ENCODE results near the gene CWC15. TPM values are rescaled to one million over a fixed set of nuclear protein-coding genes. Genes with fewer than 3 reads are reported as not detected.

The CWC15 gene
- total RNA-seq, 1 donor from 2014 or later = 76.8 TPM

DNA sequence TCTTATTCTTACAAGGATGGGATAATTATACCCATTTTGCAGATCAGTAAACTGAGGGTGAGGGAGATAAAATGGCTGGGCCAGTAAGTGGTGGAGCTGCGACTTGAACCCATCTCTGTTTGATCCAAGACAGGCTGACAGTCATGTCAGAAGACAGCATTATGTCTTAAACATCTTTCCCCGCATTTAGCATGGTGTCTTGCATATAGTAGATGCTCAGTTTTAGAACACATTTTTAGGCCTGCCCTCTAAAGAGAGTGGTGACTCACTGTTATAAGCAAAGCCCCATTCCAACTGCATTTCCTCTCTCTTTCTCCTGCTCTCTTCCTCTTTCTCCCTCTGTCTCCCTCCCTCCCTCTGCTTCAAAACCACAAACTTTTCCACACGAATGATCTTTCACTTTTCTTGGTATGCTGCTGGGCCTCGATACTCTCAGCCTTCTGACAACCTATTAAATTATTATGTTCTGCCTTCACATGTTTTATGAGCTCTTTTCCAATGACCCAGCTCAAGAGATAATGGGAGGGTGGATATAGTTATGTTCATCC is 25.2 kb downstream of the CWC15 start:
- no peak for TF ChIP-seq CTCF (conservative IDR thresholded peaks at IDR 0.05)
- DNase-seq (ENCODE audit: extremely low spot score, unreplicated experiment) = no peak
- Mint-ChIP-seq H3K36me3 (no peaks in the 10 kb centered on the region), H3K9me3 (no peaks in the 10 kb centered on the region), H3K27ac (no peak overlapping the region), H3K4me1 (ENCODE audit: unreplicated experiment) (no peaks in the 10 kb centered on the region), H3K4me3 (no peak overlapping the region), H3K27me3 (peaks cover 6% of the 10 kb centered on the region)

DNA sequence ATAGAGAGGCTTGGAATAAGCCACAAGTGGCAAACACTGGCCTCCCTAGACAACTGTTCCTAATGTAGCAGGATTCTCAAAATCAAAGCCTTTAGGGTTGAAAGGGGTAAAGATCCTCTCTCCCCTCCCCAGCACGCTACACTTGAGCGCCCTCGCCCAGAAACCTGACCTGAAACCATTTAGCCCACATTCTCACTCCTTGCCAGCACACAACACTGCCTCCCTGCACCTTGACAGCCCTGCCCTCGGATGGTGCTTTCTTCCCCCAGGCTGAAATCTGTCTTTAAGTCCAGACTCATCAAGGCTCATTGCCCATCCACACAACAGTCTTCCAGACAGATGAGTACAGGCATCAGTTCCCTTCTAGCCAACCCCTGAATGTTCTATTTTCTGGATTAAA is 26.5 kb downstream of the CWC15 start:
- H3K9me3 Mint-ChIP-seq = no peaks in the 10 kb centered on the region
- H3K27ac Mint-ChIP-seq = no peak overlapping the region
- no peak overlapping the region for H3K4me3 Mint-ChIP-seq
- no peaks in the 10 kb centered on the region for H3K36me3 Mint-ChIP-seq
- no peak for DNase-seq (ENCODE audit: extremely low spot score, unreplicated experiment)
- peaks cover 3% of the 10 kb centered on the region for H3K27me3 Mint-ChIP-seq
- H3K4me1 Mint-ChIP-seq (ENCODE audit: unreplicated experiment) = no peaks in the 10 kb centered on the region
- no peak for TF ChIP-seq CTCF (conservative IDR thresholded peaks at IDR 0.05)

DNA sequence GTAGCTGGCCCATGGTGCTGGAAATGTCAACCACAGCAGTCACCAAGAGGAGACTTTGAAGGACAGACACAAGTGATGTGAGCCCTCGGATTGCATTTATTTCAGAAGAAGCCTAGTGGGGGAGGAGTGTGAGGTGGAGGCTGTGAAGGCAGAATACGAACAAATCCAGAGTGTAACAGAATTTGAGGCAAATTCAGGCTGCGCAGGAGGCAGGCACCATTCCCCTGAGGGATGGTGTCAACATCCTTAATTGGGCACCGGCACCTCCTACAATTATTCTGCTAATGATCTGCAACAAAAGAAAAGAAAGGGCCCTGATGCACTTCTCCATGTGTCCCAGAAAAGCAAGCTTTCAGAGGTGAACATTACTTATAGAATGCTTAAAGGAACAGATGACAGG is 32.2 kb downstream of the CWC15 start:
- Mint-ChIP-seq H3K36me3 (no peaks in the 10 kb centered on the region), H3K27me3 (no peaks in the 10 kb centered on the region), H3K4me1 (ENCODE audit: unreplicated experiment) (peaks cover 15% of the 10 kb centered on the region), H3K4me3 (no peak overlapping the region), H3K9me3 (no peaks in the 10 kb centered on the region), H3K27ac (no peak overlapping the region)
- TF ChIP-seq CTCF (conservative IDR thresholded peaks at IDR 0.05) = no peak
- DNase-seq (ENCODE audit: extremely low spot score, unreplicated experiment) = no peak

GRCh38 chr11:94939346-94939745 is 34.0 kb downstream of the CWC15 start:
- H3K4me3 Mint-ChIP-seq = no peak overlapping the region
- peaks cover 27% of the 10 kb centered on the region for H3K4me1 Mint-ChIP-seq (ENCODE audit: unreplicated experiment)
- H3K27me3 Mint-ChIP-seq = no peaks in the 10 kb centered on the region
- H3K36me3 Mint-ChIP-seq = no peaks in the 10 kb centered on the region
- H3K27ac Mint-ChIP-seq = no peak overlapping the region
- no peak for TF ChIP-seq CTCF (conservative IDR thresholded peaks at IDR 0.05)
- H3K9me3 Mint-ChIP-seq = no peaks in the 10 kb centered on the region
- DNase-seq (ENCODE audit: extremely low spot score, unreplicated experiment) = no peak

DNA sequence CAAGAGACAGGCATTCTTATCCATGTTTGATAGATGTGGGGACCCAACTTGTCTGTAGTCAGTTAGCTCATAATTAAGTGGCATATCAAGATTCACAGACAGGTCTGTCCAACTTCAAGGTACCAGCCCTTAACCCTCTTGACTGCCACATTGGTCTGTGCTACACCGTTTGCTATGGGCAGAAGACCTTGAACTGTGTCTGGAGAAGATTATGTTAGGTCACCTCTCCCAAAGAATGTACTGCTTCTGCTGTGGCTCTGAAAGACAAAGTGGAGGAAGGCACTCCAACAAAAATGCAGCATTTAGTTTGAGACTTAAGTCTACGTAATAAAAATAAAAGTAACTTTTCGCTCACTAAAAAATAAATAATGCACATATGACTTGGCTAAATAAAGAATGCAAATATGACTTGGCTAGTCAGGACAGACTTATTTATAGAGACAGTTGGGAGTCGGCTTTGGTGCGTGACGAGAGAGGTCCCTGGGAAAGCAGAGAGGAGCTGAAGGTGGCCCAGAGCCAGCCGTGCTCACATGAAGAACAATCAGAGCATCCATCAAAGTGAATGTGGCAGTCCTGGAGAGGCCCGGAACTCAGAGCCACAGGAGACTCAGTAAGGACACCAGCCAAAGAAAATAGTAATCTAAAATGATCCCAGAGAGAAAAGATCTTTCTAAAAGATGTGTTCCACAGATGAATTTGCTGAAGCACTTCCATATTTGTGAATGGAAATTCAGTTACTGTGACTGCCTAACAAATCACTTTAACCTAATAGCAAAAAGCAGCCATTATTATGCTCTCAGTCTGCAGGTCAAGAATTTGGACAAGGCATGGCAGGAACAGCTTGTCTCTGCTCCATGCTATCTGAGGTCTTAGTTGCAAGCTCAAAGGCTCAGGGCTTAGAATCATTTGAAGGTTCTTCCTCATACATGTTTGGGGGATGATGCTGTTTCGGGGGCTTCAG is 35.0 kb downstream of the CWC15 start:
- no peaks in the 10 kb centered on the region for H3K36me3 Mint-ChIP-seq
- H3K4me3 Mint-ChIP-seq = no peak overlapping the region
- TF ChIP-seq CTCF (conservative IDR thresholded peaks at IDR 0.05) = no peak
- H3K27ac Mint-ChIP-seq = no peak overlapping the region
- H3K4me1 Mint-ChIP-seq (ENCODE audit: unreplicated experiment) = peaks cover 37% of the 10 kb centered on the region
- DNase-seq (ENCODE audit: extremely low spot score, unreplicated experiment) = no peak
- H3K27me3 Mint-ChIP-seq = no peaks in the 10 kb centered on the region
- H3K9me3 Mint-ChIP-seq = no peaks in the 10 kb centered on the region
